Measurements from ENCODE around the gene NDUFV2. TPM values are rescaled to one million over a fixed set of nuclear protein-coding genes. Genes with fewer than 3 reads are reported as not detected.

The NDUFV2 gene
- total RNA-seq, 1 donor from 2014 or later = 103 TPM

DNA sequence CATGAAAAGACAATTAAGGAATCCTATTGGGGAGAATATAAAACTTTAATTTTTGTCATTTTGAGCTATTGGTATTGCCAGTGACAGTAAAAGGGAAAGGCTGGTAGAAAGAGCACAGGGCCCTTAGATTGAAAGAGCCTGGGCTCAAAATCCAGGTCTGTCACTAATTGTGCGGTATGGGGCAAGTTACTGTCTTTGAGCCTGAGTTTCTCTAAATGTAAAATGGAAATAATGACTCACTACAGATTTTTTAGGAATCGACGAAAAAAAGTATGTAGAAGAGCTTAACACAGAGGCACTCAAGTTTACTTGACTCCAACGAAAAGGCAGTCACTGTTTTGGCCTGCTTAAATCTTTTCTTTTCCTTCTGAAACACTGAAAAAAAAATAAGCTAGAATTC, 7.0 kb downstream of the NDUFV2 start:
- no peak for DNase-seq (ENCODE audit: low read depth)
- TF ChIP-seq, protein P1, sequence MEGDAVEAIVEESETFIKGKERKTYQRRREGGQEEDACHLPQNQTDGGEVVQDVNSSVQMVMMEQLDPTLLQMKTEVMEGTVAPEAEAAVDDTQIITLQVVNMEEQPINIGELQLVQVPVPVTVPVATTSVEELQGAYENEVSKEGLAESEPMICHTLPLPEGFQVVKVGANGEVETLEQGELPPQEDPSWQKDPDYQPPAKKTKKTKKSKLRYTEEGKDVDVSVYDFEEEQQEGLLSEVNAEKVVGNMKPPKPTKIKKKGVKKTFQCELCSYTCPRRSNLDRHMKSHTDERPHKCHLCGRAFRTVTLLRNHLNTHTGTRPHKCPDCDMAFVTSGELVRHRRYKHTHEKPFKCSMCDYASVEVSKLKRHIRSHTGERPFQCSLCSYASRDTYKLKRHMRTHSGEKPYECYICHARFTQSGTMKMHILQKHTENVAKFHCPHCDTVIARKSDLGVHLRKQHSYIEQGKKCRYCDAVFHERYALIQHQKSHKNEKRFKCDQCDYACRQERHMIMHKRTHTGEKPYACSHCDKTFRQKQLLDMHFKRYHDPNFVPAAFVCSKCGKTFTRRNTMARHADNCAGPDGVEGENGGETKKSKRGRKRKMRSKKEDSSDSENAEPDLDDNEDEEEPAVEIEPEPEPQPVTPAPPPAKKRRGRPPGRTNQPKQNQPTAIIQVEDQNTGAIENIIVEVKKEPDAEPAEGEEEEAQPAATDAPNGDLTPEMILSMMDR (conservative IDR thresholded peaks at IDR 0.05; ENCODE audit: low read depth, low read length) = no peak
- no peak overlapping the region for H3K4me3 ChIP-seq (ENCODE audit: low read depth, low read length)

DNA sequence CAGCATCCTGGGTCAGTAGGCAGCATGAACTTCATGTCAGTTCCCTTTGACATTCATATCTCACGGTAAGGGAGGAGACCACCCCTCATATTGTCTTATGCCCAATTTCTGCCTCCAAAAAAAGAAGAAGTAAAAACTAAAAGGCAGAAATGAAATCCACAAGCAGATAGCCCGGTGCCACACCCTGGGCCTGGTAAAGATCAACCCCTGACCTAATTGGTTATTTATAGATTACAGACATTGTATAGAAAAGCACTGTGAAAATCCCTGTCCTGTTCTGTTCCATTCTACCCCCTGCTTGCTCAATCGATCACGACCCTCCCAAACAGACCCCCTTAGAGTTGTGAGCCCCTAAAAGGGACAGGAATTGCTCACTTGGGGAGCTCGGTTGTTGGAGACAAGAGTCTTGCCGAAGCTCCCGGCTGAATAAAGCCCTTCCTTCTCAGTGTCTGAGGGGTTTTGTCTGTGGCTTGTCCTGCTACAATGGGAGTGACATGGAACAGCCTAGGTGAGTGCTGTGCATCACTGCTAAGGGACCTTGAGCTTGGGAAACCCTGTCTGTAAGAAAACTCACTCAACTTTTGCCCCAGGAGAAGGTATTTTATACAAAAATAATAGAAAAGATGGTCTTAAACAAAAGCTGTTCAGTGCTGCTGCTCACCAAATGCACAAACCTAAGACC, 11.1 kb downstream of the NDUFV2 start:
- no peak for DNase-seq (ENCODE audit: low read depth)
- TF ChIP-seq, protein P1 (conservative IDR thresholded peaks at IDR 0.05; ENCODE audit: low read depth, low read length) = no peak
- no peak overlapping the region for H3K4me3 ChIP-seq (ENCODE audit: low read depth, low read length)

DNA sequence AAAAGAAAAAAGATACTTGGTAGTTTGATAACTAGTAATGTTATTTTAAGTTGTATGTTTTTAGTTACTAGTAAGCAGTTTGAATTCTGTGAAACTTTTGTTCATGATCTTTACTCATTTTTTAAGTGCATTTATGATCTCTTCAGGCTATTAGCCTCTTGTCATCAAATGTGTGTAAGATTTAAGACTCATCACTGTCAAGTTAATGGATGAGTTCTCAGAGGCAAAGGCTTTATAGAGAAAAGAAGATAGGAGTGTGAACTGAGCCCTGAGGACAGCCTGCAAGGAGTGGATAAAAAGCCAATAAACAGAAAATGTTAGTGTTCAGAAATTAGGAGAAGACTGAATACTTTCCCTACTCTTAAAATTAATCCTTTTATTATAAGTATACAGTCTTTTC, 13.5 kb downstream of the NDUFV2 start:
- DNase-seq (ENCODE audit: low read depth) = no peak
- peak overlapping the region; percentile 42 for H3K4me3 ChIP-seq (ENCODE audit: low read depth, low read length)
- TF ChIP-seq, protein P1 (conservative IDR thresholded peaks at IDR 0.05; ENCODE audit: low read depth, low read length) = no peak

GRCh38 chr18:9117980-9118841, 15.7 kb downstream of the NDUFV2 start:
- DNase-seq (ENCODE audit: low read depth) = no peak
- no peak overlapping the region for H3K4me3 ChIP-seq (ENCODE audit: low read depth, low read length)
- TF ChIP-seq, protein P1 (conservative IDR thresholded peaks at IDR 0.05; ENCODE audit: low read depth, low read length) = no peak

- no peak for DNase-seq (ENCODE audit: low read depth)
- TF ChIP-seq, protein P1 (conservative IDR thresholded peaks at IDR 0.05; ENCODE audit: low read depth, low read length) = no peak
- H3K4me3 ChIP-seq (ENCODE audit: low read depth, low read length) = no peak overlapping the region
These were observed 18.3 kb downstream of the NDUFV2 start for GRCh38 chr18:9120796-9121195.

DNA sequence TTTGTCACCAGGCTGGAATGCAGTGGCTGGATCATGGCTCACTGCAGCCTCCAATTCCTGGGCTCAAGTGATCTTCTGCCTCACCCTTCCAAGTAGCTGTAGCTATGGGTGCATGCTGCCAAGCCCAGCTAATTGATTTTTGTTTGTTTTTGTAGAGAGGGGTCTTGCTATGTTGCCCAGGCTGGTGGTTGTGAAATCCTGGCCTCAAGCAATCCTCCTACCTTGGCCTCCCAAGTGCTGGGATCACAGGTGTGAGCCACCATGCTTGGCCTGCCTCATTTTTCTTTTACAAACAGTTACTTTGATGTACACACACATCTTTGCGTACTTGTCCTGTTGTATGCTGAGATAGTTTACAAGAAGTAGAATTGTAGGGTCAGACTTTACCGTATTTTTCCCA, 21.0 kb downstream of the NDUFV2 start:
- DNase-seq (ENCODE audit: low read depth) = no peak
- TF ChIP-seq, protein P1 (conservative IDR thresholded peaks at IDR 0.05; ENCODE audit: low read depth, low read length) = no peak
- H3K4me3 ChIP-seq (ENCODE audit: low read depth, low read length) = no peak overlapping the region
